AG10803 (cell line): Measurements from ENCODE around the gene RNF166.

ENCODE experiments used
- DNase-seq: peaks from one replicate; pipeline ENCODE4 v3.0.0; 2010; ENCODE audit warnings: low read depth
- H3K4me3 ChIP-seq: 2 replicates; pipeline ENCODE4 v1.5.1; 2011; ENCODE audit warnings: mild to moderate bottlenecking, low read length, control low read depth
- CTCF ChIP-seq: conservative IDR thresholded peaks from 2 replicates; pipeline ENCODE4 v1.5.1; 2011; ENCODE audit warnings: mild to moderate bottlenecking, low read length, control low read depth, inconsistent platforms

RNF166 gene

GRCh38 chr16:88657371-88657770 is 48.8 kb downstream of the RNF166 start:
- no peak overlapping the region for H3K4me3 ChIP-seq
- TF ChIP-seq CTCF = no peak
- no peak for DNase-seq

- no peak for DNase-seq
- TF ChIP-seq CTCF = no peak
- no peak overlapping the region for H3K4me3 ChIP-seq
Observed at GRCh38 chr16:88656291-88656980, 49.8 kb downstream of the RNF166 start.

GRCh38 chr16:88655733-88656281 is 50.4 kb downstream of the RNF166 start:
- H3K4me3 ChIP-seq = no peak overlapping the region
- no peak for DNase-seq
- no peak for TF ChIP-seq CTCF

- no peak for DNase-seq
- H3K4me3 ChIP-seq = no peak overlapping the region
- no peak for TF ChIP-seq CTCF
Observed at GRCh38 chr16:88655053-88655732, 51.0 kb downstream of the RNF166 start.

GRCh38 chr16:88654363-88655052 is 51.7 kb downstream of the RNF166 start:
- no peak overlapping the region for H3K4me3 ChIP-seq
- no peak for DNase-seq
- TF ChIP-seq CTCF = no peak

GRCh38 chr16:88653596-88654362 is 52.4 kb downstream of the RNF166 start:
- DNase-seq = no peak
- no peak for TF ChIP-seq CTCF
- no peak overlapping the region for H3K4me3 ChIP-seq
